HG02840 (cell line): ENCODE results near the gene OR52E5.

Experiments used
- ATAC-seq: cut with Tn5 transposase; IDR thresholded peaks from one replicate; pipeline ENCODE4 v1.9.1; 2021; ENCODE audit warnings: mild to moderate bottlenecking, moderate library complexity, moderate number of reproducible peaks; ENCODE audit not compliant: unreplicated experiment, low FRiP score

The OR52E5 gene

GRCh38 chr11:5931061-5931460 is 38.1 kb downstream of the OR52E5 start:
- no peak for ATAC-seq

DNA sequence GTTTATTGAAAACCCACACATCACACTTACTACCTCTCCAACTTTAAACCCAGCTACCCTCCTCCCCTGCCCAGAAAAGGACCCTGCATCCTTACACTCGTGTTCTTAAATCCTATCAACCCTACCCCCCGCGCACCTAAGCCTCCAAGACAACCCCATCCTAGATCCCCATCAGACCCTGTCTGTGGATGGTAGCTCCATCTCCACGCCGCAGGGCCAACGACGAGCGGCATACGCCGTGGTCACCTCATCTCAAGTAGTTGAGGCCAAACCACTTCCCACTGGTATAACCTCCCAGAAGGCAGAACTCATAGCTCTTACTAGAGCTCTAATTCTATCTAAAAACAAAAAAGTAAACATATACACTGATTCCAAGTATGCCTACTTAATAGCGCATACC is 39.7 kb downstream of the OR52E5 start:
- no peak for ATAC-seq

GRCh38 chr11:5933116-5933515 is 40.1 kb downstream of the OR52E5 start:
- ATAC-seq: no peak

- no peak for ATAC-seq
Measured at GRCh38 chr11:5937868-5938602, 45.0 kb downstream of the OR52E5 start.

DNA sequence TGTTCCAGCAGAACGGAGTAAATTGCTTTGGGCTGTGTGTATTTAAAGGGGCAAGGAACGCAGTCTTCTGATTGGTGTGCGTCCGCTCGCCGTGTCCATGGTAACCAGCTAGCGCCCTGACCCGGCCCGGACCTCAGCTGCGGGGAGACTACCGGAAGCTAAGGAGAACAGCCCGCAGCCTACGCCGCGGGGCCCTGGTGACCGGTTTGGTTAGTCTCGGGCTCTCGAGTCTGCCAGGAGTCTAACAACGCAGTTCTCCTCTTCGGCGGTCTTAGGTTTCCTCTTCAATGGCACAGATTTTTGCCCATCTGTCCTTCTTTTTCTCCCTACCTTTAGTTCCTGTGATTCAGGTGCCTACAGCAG is 45.6 kb downstream of the OR52E5 start:
- no peak for ATAC-seq

DNA sequence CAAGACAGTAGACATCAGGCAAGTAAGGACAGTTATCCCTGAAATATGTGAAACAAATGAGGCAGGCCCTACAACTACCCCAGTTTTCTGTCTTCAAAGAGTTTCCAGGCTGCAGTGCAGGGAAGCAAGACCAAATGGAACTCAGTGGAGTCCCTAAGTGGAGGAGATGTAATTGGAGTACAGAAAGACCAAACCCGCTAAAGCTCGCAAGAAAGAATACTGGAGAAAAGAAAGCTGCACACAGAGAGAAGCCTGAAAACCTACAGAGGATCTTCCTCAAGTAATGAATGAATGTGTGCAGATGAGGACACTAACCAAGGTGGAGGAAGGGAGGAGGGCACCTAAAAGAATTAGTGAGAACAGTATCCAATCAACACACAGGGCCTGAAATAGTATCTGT is 47.7 kb downstream of the OR52E5 start:
- no peak for ATAC-seq

DNA sequence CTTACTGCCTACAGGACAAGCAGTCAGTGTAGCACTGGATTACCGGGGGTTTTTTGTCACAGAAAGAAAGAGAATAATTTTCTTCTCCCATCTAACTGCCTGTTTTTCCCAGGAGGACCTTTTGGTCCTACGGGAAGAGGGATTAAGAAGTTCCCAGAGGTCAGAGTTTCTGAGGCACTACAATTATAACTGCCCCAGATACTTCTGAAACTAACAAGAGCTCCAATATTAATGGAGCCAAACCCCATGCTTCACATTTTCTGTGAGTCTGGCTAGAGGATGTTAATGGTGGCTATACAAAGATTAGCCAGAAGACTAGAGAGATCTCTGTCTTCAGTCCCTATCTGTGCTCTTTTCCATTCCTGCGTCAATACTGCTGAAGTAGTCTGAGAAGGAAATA is 48.9 kb downstream of the OR52E5 start, which contains the start of gene OR56A3:
TSS of gene OR56A3 (plus strand) at position 301 of the 400 bp plus-strand sequence. CDS start 5,096 bp downstream, outside the sequence.
- no peak for ATAC-seq
